Naive thymus-derived CD8-positive, alpha-beta T cell (primary cell): ENCODE measurements around the gene BRDT. TPM values are rescaled to one million over a fixed set of nuclear protein-coding genes. Genes with fewer than 3 reads are reported as not detected.

ENCODE experiments used
- ATAC-seq, 2 donors: fragments of 150-1000 bp; cut with Tn5 transposase in 1 of 2; sonication (Bioruptor Pico), chemical (Tn5 transposase) in 1 of 2; 1 replicate in 1 of 2; 2 replicates in 1 of 2; pipeline ENCODE4 v1.10.0; 2021; ENCODE audit warnings: mild to moderate bottlenecking in 2 of 2, moderate library complexity in 2 of 2
- POLR2A ChIA-PET: fragments of 350-600 bp; sonication (Branson Sonifier 250); formaldehyde crosslinking; loops from one replicate; lab custom pipeline; 2021; ENCODE audit warnings: antibody characterized with exemption; lab: Charles Lee
- DNase-seq, 10 donors: peaks; one replicate each; pipeline versions ENCODE4 v3.0.0 to v3.0.0-alpha.2; 2020 to 2022
- H3K27ac Mint-ChIP-seq, 10 donors: one replicate each; pipeline ENCODE4 v1.8.0; 2020 to 2022; ENCODE audit warnings: mild to moderate bottlenecking in 10 of 10, mixed read lengths in 10 of 10, moderate library complexity in 4 of 10, inconsistent platforms in 1 of 10
- H3K27me3 Mint-ChIP-seq, 5 donors: one replicate each; pipeline ENCODE4 v1.8.0; 2021 to 2022; ENCODE audit warnings: mixed read lengths in 5 of 5
- H3K36me3 Mint-ChIP-seq, 3 donors: one replicate each; pipeline ENCODE4 v1.8.0; 2020 to 2022; ENCODE audit warnings: mixed read lengths in 3 of 3, mild to moderate bottlenecking in 2 of 3, inconsistent platforms in 1 of 3
- H3K4me1 Mint-ChIP-seq, 4 donors: one replicate each; pipeline ENCODE4 v1.8.0; 2021 to 2022; ENCODE audit warnings: mixed read lengths in 4 of 4
- H3K4me3 Mint-ChIP-seq, 10 donors: one replicate each; pipeline ENCODE4 v1.8.0; 2020 to 2022; ENCODE audit warnings: mild to moderate bottlenecking in 10 of 10, mixed read lengths in 10 of 10, moderate library complexity in 6 of 10, inconsistent platforms in 1 of 10
- H3K9me3 Mint-ChIP-seq, 9 donors: one replicate each; pipeline ENCODE4 v1.8.0; 2020 to 2022; ENCODE audit warnings: mixed read lengths in 9 of 9, mild to moderate bottlenecking in 3 of 9, inconsistent platforms in 1 of 9, moderate library complexity in 1 of 9
- polyA plus RNA-seq, 3 donors: library from polyadenylated mRNA; unstranded; fragments of 300-500 nt; fragmentation: Illumina TruSeq; gene quantifications; one replicate each; pipeline ENCODE4 v1.2.3, GENCODE V29; 2021
- total RNA-seq, 8 experiments: library from RNA in 2 of 8; stranded (reverse) in 2 of 8; gene quantifications; one replicate each; pipeline ENCODE4 v1.2.3 and lab custom pipeline; 2021 to 2026

Gene BRDT
- total and polyA plus RNA-seq, 5 experiments from 2014 or later = not detected

- no peak overlapping the region for H3K4me3 Mint-ChIP-seq
- no peaks in the 10 kb centered on the region for H3K9me3 Mint-ChIP-seq
- ATAC-seq (no peak), DNase-seq (no peak)
- peaks cover 0 to 4% (median 0%) of the 10 kb centered on the region in 5 donors for H3K27me3 Mint-ChIP-seq
- no peaks in the 10 kb centered on the region for H3K36me3 Mint-ChIP-seq
- H3K27ac Mint-ChIP-seq = no peak overlapping the region
- no peaks in the 10 kb centered on the region for H3K4me1 Mint-ChIP-seq
- POLR2A ChIA-PET = interaction anchor here (0.5 kb wide), 1 partner anchor 1130 kb away, joined by 4 read pairs; no protein-coding TSS in a partner anchor
These were observed 94.4 kb downstream of the BRDT start for GRCh38 chr1:92043621-92044020.

- Mint-ChIP-seq H3K4me3 (no peak overlapping the region), H3K4me1 (no peaks in the 10 kb centered on the region), H3K27me3 (peaks cover 0 to 4% (median 0%) of the 10 kb centered on the region in 5 donors), H3K36me3 (no peaks in the 10 kb centered on the region), H3K9me3 (no peaks in the 10 kb centered on the region), H3K27ac (no peak overlapping the region)
- no peak for ATAC-seq
- POLR2A ChIA-PET = no interaction called here
- DNase-seq = no peak
These were observed 96.7 kb downstream of the BRDT start for GRCh38 chr1:92045766-92046495.

GRCh38 chr1:92051948-92052347, 102.7 kb downstream of the BRDT start:
- Mint-ChIP-seq H3K9me3 (no peaks in the 10 kb centered on the region), H3K4me3 (no peak overlapping the region), H3K27ac (no peak overlapping the region), H3K4me1 (no peaks in the 10 kb centered on the region), H3K27me3 (peaks cover 0 to 9% (median 4%) of the 10 kb centered on the region in 5 donors), H3K36me3 (no peaks in the 10 kb centered on the region)
- no peak for DNase-seq
- POLR2A ChIA-PET = no interaction called here
- ATAC-seq = no peak

Other genes starting within 250 kb of the BRDT start
- 10 to 100 TPM; 11.6 to 12.0 TPM for gene TGFBR3, start 63.2 kb upstream of the BRDT start, total RNA-seq
- 10 to 100 TPM in 1 of 3 donors, 1 to 10 TPM in 2; 6.1 to 67.6 (median 9.5) TPM for gene TGFBR3, start 63.2 kb upstream of the BRDT start, polyA plus RNA-seq
- under 1 TPM in 1 of 2 experiments, not detected in 1; 0.26 TPM for gene EPHX4, start 80.6 kb downstream of the BRDT start, total RNA-seq
- gene EPHX4, start 80.6 kb downstream of the BRDT start, polyA plus RNA-seq = under 1 TPM in 2 of 3 donors, not detected in 1; 0.19 to 0.43 TPM
- not detected for gene SETSIP, start 126.0 kb downstream of the BRDT start, total RNA-seq
- not detected for gene SETSIP, start 126.0 kb downstream of the BRDT start, polyA plus RNA-seq
- 1 to 10 TPM; 8.0 to 8.5 TPM for gene BTBD8, start 130.9 kb downstream of the BRDT start, total RNA-seq
- 1 to 10 TPM in 2 of 3 donors, under 1 TPM in 1; 0.22 to 2.0 (median 1.3) TPM for gene BTBD8, start 130.9 kb downstream of the BRDT start, polyA plus RNA-seq